ENCODE results near the gene RAMP3. TPM values are rescaled to one million over a fixed set of nuclear protein-coding genes. Genes with fewer than 3 reads are reported as not detected.
"Not testable (repeated sequence)": the region's sequence is repeated elsewhere in the genome, so short reads cannot be mapped to it uniquely, and the experiment has no call there.

The RAMP3 gene
- total RNA-seq, 1 donor from 2014 or later, result not detected

DNA sequence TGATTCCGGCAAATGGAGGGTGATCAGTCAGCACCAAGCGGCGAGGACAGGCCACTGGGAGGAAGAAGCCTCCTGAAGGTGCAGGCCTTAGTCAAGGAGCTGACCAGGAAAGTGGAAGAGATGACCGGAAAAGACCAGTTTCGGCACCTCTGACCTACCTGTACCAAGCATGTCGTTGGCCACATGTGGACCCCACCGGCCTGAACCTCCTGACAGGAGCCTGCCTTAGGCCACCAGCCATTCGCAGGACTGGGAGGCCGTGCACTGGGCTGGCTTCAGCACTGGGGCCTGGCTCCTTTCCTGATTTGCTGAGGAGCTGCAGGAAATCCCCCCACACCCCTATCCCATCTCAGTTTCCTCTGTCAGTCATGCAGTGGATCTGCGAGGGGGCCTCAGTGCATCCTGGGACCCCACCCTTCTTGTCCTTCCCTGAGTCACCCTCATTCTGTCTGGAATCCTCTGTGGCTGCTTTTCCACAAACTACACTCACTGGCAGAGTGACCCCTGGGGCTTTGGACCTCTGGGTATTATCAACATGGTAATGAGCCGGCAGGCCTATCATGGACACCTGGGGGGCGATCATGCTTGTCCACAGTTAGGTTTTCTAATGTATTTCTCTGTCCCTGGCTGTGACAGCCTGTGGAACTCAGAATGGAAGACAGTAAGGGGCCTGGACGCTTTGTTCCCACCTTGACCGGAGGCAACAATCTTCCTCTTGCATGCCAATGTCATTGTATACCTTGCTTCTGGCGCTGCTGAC, 33.0 kb downstream of the RAMP3 start:
- H3K36me3 Mint-ChIP-seq (ENCODE audit: low read depth), result no peaks in the 10 kb centered on the region
- intact Hi-C loops (cut with micrococcal nuclease), result no loop called here
- H3K9me3 Mint-ChIP-seq, result no peaks in the 10 kb centered on the region
- H3K4me3 Mint-ChIP-seq, result no peak overlapping the region
- no peak overlapping the region for H3K27ac Mint-ChIP-seq
- no peak for DNase-seq
- H3K4me1 Mint-ChIP-seq, result peaks cover 5% of the 10 kb centered on the region
- H3K27me3 Mint-ChIP-seq, result peaks cover 22% of the 10 kb centered on the region

DNA sequence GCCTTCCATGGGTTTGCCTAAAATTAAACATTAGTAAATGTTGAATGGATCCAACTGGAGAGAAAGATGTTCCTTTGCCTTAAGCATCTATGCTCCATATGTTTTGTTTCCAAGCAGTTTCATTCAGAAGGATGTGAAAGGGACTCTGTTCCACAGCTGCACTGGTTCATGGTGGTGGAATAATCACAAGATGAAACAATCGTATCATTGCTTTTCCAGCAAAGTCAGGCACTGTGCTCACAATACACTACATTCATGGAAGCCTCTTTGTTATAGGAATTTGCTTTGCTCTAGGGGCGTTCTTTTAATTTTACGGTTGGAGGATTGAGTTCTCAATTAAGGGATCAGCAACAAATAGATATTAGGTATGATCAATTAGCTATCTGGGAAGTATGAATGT, 33.8 kb downstream of the RAMP3 start:
- no peaks in the 10 kb centered on the region for H3K36me3 Mint-ChIP-seq (ENCODE audit: low read depth)
- H3K9me3 Mint-ChIP-seq, result no peaks in the 10 kb centered on the region
- intact Hi-C loops (cut with micrococcal nuclease), result no loop called here
- H3K4me1 Mint-ChIP-seq, result peaks cover 9% of the 10 kb centered on the region
- peaks cover 23% of the 10 kb centered on the region for H3K27me3 Mint-ChIP-seq
- no peak for DNase-seq
- no peak overlapping the region for H3K4me3 Mint-ChIP-seq
- H3K27ac Mint-ChIP-seq, result no peak overlapping the region

DNA sequence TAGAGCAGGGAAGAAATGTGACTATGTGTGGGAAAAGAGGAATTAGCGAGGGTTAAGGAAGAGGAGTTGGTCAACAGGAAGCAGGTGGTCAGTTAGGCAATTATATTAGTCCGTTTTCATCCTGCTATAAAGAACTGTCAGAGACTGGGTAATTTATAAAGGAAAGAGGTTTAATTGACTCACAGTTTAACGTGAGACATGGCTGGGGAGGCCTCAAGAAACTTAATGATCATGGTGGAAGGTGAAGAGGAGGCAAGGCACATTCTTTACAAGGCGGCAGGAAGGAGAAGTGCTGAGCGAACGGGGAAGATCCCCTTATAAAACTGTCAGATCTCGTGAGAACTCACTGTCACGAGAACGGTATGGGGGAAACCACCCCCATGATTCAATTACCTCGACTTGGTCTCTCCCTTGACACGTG, 35.0 kb downstream of the RAMP3 start:
- intact Hi-C loops (cut with micrococcal nuclease), result no loop called here
- H3K27me3 Mint-ChIP-seq, result peaks cover 21% of the 10 kb centered on the region
- DNase-seq, result no peak
- peaks cover 19% of the 10 kb centered on the region for H3K4me1 Mint-ChIP-seq
- no peak overlapping the region for H3K27ac Mint-ChIP-seq
- no peaks in the 10 kb centered on the region for H3K36me3 Mint-ChIP-seq (ENCODE audit: low read depth)
- no peaks in the 10 kb centered on the region for H3K9me3 Mint-ChIP-seq
- no peak overlapping the region for H3K4me3 Mint-ChIP-seq

DNA sequence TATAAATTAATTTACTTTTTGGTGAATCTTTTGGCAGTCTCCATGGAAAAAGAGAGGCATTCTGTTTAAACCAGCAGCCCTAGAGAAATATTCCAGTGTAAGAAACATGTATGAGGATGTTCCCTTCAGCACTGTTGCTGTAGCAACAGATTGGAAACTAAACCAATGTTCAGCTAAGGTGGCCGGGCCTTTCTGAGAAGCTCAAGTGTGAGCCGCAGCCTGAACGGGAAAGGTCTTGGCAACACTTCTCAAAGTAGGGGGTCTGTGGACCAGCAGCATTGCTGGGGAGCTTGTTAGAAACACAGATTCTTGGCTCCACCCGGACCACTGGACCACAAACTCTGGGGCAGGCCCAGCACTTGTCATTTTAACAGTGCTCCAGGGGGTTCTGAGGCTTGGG, 36.2 kb downstream of the RAMP3 start:
- H3K9me3 Mint-ChIP-seq, result no peaks in the 10 kb centered on the region
- no peak for DNase-seq
- H3K4me1 Mint-ChIP-seq, result peaks cover 21% of the 10 kb centered on the region
- H3K4me3 Mint-ChIP-seq, result no peak overlapping the region
- H3K27me3 Mint-ChIP-seq, result peaks cover 21% of the 10 kb centered on the region
- no peak overlapping the region for H3K27ac Mint-ChIP-seq
- H3K36me3 Mint-ChIP-seq (ENCODE audit: low read depth), result no peaks in the 10 kb centered on the region
- intact Hi-C loops (cut with micrococcal nuclease), result no loop called here

DNA sequence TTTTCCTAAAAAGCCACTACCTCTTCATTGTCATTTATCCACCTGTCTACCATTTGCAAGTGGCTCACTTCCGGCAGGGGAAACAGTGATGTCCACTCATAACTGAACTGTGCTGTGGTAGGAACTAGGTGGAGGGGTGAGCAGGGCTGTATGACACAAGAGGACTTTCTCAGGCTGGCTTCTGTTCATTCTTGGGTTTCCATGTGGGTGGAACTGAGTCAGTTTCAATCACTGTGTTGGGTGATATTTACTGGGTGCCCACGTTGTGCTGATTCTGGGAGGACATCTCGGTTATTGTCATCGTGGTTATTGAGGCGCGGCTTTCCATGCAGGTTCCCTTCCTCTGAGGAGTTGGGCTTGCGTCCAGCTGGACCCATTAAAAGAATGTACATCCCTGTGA, 38.8 kb downstream of the RAMP3 start:
- Mint-ChIP-seq H3K4me3 (peak overlapping the region; percentile 18), H3K36me3 (ENCODE audit: low read depth) (no peaks in the 10 kb centered on the region), H3K4me1 (peaks cover 30% of the 10 kb centered on the region), H3K27me3 (peaks cover 19% of the 10 kb centered on the region), H3K27ac (peak overlapping the region; percentile 82), H3K9me3 (peaks cover 4% of the 10 kb centered on the region)
- intact Hi-C loops (cut with micrococcal nuclease), result loop anchor here (1.0 to 5.0 kb wide), 4 partner anchors 8 to 558 kb away; no protein-coding TSS in a partner anchor
- peak; percentile 72 for DNase-seq

DNA sequence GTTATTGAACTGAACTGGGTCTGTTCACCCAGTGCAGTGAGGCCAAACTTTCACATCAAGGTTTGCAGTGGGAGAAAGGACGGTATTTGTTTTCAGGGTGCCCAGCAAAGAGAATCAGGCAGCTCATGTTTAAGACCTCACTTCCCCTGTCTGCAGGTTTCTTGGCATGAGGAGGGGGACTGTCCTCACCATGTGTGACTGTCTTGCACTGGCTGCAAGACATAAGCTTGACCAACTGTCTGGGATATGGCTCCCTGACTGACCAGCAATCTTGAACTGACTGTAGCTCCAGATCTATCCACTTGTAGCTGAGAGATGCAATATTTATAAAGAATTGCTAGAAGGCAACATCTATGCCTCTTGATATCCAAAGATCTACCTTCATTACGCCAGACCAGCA, 39.9 kb downstream of the RAMP3 start:
- DNase-seq, result no peak
- Mint-ChIP-seq H3K36me3 (ENCODE audit: low read depth) (no peaks in the 10 kb centered on the region), H3K27ac (no peak overlapping the region), H3K9me3 (peaks cover 4% of the 10 kb centered on the region), H3K4me3 (no peak overlapping the region), H3K27me3 (peaks cover 10% of the 10 kb centered on the region), H3K4me1 (peaks cover 32% of the 10 kb centered on the region)
- intact Hi-C loops (cut with micrococcal nuclease), result loop anchor here (5.0 kb wide), 2 partner anchors 50 to 170 kb away; no protein-coding TSS in a partner anchor

DNA sequence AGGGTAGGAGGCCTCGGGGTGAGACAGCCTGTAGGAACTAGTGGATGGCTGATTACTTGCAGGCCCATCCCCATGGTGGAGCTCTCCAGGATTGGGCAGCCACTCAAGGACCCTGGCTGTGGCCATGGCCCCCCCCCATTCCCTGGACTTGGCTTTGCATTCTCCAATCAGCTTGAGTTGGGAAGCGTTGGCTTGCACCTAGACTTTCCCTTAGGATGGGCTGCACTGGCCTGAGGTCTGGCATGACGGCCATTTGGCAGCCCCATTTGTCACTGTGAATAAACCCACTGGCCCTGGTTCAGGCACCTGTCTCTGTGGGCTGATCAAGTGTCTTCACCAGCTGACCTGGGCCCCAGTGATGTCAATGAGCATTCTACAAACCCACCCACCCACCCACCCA, 41.4 kb downstream of the RAMP3 start:
- DNase-seq, result no peak
- H3K9me3 Mint-ChIP-seq, result peaks cover 12% of the 10 kb centered on the region
- peaks cover 7% of the 10 kb centered on the region for H3K27me3 Mint-ChIP-seq
- no peak overlapping the region for H3K4me3 Mint-ChIP-seq
- H3K4me1 Mint-ChIP-seq, result peaks cover 40% of the 10 kb centered on the region
- H3K36me3 Mint-ChIP-seq (ENCODE audit: low read depth), result no peaks in the 10 kb centered on the region
- no peak overlapping the region for H3K27ac Mint-ChIP-seq
- intact Hi-C loops (cut with micrococcal nuclease), result loop anchor here (5.0 kb wide), 2 partner anchors 48 to 172 kb away; no protein-coding TSS in a partner anchor

- Mint-ChIP-seq H3K4me1 (peaks cover 45% of the 10 kb centered on the region), H3K27ac (no peak overlapping the region), H3K4me3 (no peak overlapping the region), H3K36me3 (ENCODE audit: low read depth) (peaks cover 3% of the 10 kb centered on the region), H3K27me3 (peaks cover 7% of the 10 kb centered on the region), H3K9me3 (peaks cover 12% of the 10 kb centered on the region)
- no peak for DNase-seq
- intact Hi-C loops (cut with micrococcal nuclease), result loop anchor here (5.0 kb wide), 2 partner anchors 48 to 172 kb away; no protein-coding TSS in a partner anchor
Measured at GRCh38 chr7:45199506-45199905, 41.9 kb downstream of the RAMP3 start.

- H3K4me1 Mint-ChIP-seq, result peaks cover 46% of the 10 kb centered on the region
Measured at GRCh38 chr7:45202625-45203024, 45.0 kb downstream of the RAMP3 start.

GRCh38 chr7:45203036-45203435, 45.4 kb downstream of the RAMP3 start:
- Mint-ChIP-seq H3K27ac (peak overlapping the region; percentile 5), H3K4me3 (no peak overlapping the region), H3K36me3 (ENCODE audit: low read depth) (peaks cover 3% of the 10 kb centered on the region), H3K4me1 (peaks cover 45% of the 10 kb centered on the region), H3K9me3 (peaks cover 19% of the 10 kb centered on the region), H3K27me3 (peaks cover 2% of the 10 kb centered on the region)
- DNase-seq, result no peak
- intact Hi-C loops (cut with micrococcal nuclease), result no loop called here

More at GRCh38 chr7:45202625-45203024, 45.0 kb downstream of the RAMP3 start:
- Mint-ChIP-seq H3K9me3 (peaks cover 19% of the 10 kb centered on the region), H3K36me3 (ENCODE audit: low read depth) (peaks cover 3% of the 10 kb centered on the region), H3K4me3 (no peak overlapping the region), H3K27ac (no peak overlapping the region), H3K27me3 (peaks cover 2% of the 10 kb centered on the region)
- DNase-seq, result no peak
- intact Hi-C loops (cut with micrococcal nuclease), result no loop called here

DNA sequence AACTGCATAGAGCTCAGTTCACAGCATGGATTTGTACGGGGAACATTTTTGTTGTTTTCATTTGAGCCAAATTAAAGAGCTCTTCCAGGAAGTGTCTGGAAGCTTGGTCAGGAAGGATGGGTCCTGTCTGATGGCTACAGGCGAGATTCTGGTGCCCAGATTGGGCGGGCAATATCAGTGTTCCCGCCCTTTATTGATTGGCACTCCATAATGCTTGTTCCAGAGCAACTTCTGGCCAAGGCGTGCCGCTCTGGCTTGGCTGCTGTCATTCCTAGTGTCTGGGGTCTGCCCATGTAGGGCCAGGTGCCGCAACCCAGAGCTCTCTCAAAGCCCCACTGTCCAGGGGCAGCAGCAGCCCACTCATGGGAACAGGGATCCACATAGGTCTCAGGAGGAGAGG, 45.9 kb downstream of the RAMP3 start:
- Mint-ChIP-seq H3K4me3 (no peak overlapping the region), H3K9me3 (peaks cover 19% of the 10 kb centered on the region)
- intact Hi-C loops (cut with micrococcal nuclease), result no loop called here

GRCh38 chr7:45203936-45204445, 46.4 kb downstream of the RAMP3 start:
- peak overlapping the region; percentile 41 for H3K4me3 Mint-ChIP-seq
- peak; percentile 73 for DNase-seq
- H3K36me3 Mint-ChIP-seq (ENCODE audit: low read depth), result peaks cover 3% of the 10 kb centered on the region
- peak overlapping the region; percentile 63 for H3K27ac Mint-ChIP-seq
- H3K9me3 Mint-ChIP-seq, result peaks cover 19% of the 10 kb centered on the region
- peaks cover 10% of the 10 kb centered on the region for H3K27me3 Mint-ChIP-seq
- intact Hi-C loops (cut with micrococcal nuclease), result loop anchor here (1.0 kb wide), 1 partner anchor 8 kb away; no protein-coding TSS in a partner anchor
- H3K4me1 Mint-ChIP-seq, result peaks cover 46% of the 10 kb centered on the region

More for the DNA sequence above, 45.9 kb downstream of the RAMP3 start:
- DNase-seq, result no peak
- Mint-ChIP-seq H3K27me3 (peaks cover 5% of the 10 kb centered on the region), H3K27ac (peak overlapping the region; percentile 63), H3K4me1 (peaks cover 45% of the 10 kb centered on the region), H3K36me3 (ENCODE audit: low read depth) (peaks cover 3% of the 10 kb centered on the region)

GRCh38 chr7:45206266-45206665, 48.7 kb downstream of the RAMP3 start:
- intact Hi-C loops (cut with micrococcal nuclease); H3K27ac Mint-ChIP-seq; DNase-seq; H3K4me3 Mint-ChIP-seq; H3K36me3 Mint-ChIP-seq (ENCODE audit: low read depth): not testable (repeated sequence)
- H3K9me3 Mint-ChIP-seq, result peaks cover 15% of the 10 kb centered on the region
- peaks cover 46% of the 10 kb centered on the region for H3K4me1 Mint-ChIP-seq
- peaks cover 16% of the 10 kb centered on the region for H3K27me3 Mint-ChIP-seq

DNA sequence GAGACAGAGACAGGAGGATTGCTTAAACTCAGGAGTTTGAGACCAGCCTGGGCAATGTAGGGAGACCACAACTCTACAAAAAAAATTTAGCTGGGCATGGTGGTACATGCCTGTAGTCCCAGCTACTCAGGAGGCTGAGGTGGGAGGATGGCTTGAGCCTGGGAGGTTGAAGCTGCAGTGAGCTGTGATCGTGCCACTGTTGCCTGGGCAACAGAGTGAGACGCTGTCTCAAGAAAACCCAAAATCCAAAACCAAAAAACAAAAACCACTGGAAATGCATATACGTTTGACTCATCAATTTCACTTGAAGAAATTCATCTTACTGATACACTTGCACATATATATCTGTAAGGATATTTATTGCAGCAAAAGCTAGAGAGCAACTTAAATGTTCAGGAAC, 52.3 kb downstream of the RAMP3 start:
- DNase-seq; H3K27ac Mint-ChIP-seq; H3K36me3 Mint-ChIP-seq (ENCODE audit: low read depth); H3K4me3 Mint-ChIP-seq; intact Hi-C loops (cut with micrococcal nuclease): not testable (repeated sequence)
- Mint-ChIP-seq H3K9me3 (peaks cover 11% of the 10 kb centered on the region), H3K27me3 (peaks cover 40% of the 10 kb centered on the region), H3K4me1 (peaks cover 26% of the 10 kb centered on the region)
